Measurements from ENCODE around the gene RUNDC3A.
"Not testable (repeated sequence)": the region's sequence is repeated elsewhere in the genome, so short reads cannot be mapped to it uniquely, and the experiment has no call there.

Gene RUNDC3A

GRCh38 chr17:44346064-44346844 is 37.9 kb downstream of the RUNDC3A start:
- DNase-seq = no peak

DNA sequence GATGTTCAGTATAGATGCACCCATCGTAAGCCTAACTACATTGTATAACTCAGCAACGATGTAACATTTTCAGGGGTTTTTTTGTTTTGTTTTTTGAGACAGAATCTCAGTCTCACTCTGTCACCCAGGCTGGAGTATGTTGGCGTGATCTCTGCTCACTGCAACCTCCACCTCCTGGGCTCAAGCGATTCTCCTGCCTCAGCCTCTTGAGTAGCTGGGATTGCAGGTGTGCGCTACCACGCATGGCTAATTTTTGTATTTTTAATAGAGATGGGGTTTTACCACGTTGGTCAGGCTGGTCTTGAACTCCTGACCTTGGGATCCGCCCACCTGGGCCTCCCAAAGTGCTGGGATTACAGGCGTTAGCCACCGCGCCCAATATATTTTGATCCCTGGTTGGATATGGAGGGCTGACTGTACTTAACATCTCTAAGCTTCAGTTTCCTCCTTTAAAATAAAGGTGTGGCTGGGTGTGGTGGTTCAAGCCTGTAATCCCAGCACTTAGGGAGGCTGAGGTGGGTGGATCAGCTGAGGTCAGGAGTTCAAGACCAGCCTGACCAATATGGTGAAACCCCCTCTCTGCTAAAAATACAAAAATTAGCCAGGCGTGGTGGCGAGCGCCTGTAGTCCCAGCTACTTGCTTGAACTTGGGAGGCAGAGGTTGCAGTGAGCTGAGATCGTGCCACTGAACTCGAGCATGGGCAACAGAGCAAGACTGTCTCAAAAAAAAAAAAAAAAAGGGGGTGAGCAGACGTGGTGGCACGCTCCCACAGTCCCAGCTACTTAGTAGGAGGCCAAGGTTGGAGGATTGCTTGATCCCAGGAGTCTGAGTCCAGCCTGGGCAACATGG is 39.0 kb downstream of the RUNDC3A start:
- DNase-seq = not testable (repeated sequence)

- DNase-seq = no peak
Measured at GRCh38 chr17:44348234-44348987, 40.0 kb downstream of the RUNDC3A start.

GRCh38 chr17:44348988-44349364 is 40.6 kb downstream of the RUNDC3A start:
- no peak for DNase-seq

- DNase-seq = no peak
Measured at GRCh38 chr17:44349553-44350070, 41.2 kb downstream of the RUNDC3A start.

GRCh38 chr17:44350733-44351226 is 42.4 kb downstream of the RUNDC3A start:
- peak in 1 of 2 experiments; percentile 48 for DNase-seq

GRCh38 chr17:44351464-44351863 is 43.1 kb downstream of the RUNDC3A start:
- no peak for DNase-seq

DNA sequence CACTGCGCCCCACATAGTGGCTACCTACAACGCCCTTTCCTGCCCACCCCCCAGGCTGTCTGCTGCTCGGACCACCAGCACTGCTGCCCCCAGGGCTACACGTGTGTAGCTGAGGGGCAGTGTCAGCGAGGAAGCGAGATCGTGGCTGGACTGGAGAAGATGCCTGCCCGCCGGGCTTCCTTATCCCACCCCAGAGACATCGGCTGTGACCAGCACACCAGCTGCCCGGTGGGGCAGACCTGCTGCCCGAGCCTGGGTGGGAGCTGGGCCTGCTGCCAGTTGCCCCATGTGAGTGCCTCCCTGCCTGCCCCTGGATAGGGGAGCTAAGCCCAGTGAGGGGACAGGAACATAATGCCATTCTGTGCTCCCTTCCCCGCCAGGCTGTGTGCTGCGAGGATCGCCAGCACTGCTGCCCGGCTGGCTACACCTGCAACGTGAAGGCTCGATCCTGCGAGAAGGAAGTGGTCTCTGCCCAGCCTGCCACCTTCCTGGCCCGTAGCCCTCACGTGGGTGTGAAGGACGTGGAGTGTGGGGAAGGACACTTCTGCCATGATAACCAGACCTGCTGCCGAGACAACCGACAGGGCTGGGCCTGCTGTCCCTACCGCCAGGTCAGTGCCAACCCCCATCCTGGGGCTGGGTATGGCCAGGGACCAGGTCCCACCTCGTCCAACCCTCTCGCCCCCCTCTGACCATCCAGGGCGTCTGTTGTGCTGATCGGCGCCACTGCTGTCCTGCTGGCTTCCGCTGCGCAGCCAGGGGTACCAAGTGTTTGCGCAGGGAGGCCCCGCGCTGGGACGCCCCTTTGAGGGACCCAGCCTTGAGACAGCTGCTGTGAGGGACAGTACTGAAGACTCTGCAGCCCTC is 43.8 kb downstream of the RUNDC3A start:
- DNase-seq = no peak

- no peak for DNase-seq
Measured at GRCh38 chr17:44352828-44353671, 44.6 kb downstream of the RUNDC3A start.

GRCh38 chr17:44353672-44354331 is 45.4 kb downstream of the RUNDC3A start:
- no peak for DNase-seq

GRCh38 chr17:44354582-44355561 is 46.5 kb downstream of the RUNDC3A start:
- no peak for DNase-seq

GRCh38 chr17:44355642-44356099 is 47.3 kb downstream of the RUNDC3A start:
- no peak for DNase-seq

DNA sequence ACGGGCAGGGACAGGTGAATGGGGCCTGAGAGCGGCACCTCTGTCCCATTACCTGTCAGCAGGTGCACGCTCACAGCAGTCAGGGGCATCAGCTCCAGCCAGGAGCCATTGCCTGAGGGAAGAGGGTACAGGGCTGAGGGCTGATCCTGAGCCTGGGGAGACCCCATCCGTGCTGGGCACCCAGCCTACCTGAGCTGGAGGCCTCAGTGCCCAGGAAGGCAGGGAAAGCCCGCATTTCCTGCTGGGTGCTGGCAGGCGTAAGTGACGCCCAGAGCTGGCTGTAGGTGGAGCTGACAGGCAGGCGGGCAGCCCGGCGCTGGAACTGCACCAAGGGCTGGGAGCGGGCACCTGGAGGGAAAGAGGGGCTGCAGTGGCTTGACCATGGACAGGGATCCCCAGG is 47.8 kb downstream of the RUNDC3A start:
- no peak for DNase-seq

DNA sequence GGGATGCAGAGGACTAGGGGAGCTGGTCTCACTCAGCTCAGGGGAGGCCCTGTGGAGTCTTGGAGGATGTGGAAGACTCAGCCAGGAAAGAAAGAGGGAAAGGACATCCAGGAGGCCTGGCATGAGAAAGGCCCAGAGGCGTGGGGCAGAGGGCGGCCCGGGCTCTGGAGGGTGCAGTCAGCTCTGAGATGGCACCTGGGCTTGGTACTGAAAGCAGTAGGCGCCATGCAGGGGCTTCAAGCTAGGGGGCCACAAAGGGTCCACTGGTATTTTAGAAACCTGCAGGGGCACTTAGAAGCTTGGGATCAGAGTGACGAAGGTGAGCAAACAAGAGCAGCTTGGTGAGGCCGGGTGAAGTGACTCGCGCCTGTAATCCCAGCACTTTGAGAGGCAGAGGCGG is 49.7 kb downstream of the RUNDC3A start:
- no peak for DNase-seq

DNA sequence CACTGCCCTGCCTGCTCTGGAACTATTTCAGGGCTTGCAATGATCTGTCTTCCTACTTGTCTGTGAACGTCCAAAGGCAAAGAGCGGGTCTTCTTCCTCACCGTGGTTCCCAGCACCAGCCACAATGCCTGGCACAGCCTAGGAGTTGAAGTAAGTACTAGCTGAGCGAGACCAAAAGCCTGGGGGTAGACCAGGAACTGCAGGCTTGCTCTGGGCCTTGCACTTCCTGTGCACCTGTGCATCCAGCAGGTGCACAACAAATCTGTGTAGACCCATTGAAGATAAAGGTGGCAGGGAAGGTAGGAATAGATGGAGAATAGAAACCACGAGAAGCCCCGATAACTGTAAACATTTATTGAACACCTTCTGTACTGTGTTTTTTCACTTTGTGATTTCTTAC is 50.6 kb downstream of the RUNDC3A start:
- no peak for DNase-seq

DNA sequence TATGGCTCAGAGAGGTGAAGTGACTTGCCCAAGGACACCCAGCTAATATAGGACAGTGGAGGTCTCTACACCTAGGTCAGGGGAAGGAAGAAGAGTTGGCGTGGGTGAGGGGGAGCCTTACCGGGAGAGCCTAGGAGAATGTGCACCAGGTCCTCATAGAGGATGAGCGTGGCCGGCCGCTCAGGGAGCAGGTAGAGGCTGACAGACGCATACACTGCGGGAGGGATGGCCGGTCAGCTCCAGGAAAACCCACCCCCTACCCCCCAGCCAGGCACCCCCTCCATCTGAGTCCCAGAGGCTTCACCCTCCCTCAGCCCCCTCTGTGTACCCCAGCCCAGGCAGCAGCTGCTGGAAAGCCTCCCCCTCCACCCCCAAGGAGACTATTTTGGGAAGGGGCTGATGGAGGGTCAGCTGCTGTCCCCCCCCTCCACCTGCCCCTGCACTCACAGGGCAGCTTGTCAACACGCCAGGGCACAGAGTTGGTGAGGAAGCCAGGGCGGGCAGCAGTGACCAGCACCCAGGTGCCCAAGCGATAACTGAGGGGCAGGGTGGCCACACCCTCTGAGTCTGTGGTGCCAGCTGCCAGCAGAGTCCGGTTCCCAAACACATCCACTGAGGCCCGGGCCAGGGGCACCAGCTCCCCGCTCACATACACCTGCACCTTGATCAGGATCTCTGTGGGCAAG is 51.2 kb downstream of the RUNDC3A start:
- DNase-seq = no peak

DNA sequence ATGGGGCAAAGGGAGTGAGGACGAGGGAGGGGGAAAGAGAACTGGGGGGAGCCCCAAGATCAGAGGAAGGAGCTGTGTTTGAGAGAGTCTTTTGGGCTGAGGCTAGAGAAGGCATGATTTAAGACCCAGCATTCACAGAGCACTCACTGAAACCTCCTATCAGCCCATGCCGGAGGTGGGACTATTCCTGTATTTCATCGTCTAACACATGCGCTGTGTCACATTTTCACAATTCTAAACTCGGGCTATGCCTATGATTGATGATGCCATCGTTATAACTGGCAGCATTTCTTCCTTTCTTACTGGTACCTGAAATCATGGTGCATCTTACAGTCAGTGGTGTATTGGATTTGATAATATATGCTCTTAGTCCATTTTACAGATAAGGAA is 51.7 kb downstream of the RUNDC3A start:
- no peak for DNase-seq

DNA sequence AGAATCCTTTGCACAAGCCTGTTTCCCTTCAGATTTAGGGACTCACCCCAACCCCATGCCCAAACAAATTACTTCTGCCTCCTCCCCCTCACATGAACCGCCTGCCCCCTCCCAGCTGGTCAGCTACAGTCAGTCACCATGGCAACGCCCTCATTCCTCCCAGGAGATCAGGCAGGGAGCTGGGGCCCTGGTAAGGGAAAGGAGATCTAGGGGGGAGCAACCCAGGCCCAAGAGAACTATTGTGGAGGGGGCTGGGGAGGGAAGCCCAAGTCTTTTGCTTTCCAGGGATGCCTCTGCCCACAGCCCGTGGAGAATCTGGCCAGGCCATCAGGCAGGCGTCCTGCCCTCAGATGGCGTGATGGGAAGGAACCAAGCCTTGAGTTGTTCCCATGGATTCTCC is 52.4 kb downstream of the RUNDC3A start:
- DNase-seq = no peak

All from NCI-H1930 (cell line).